Body of pancreas (tissue), 4 donors: Measurements from ENCODE around the gene OR5A2.

Experiments used
- POLR2A ChIP-seq, 3 donors: fragments of 450-650 bp; IDR thresholded peaks; one replicate each; pipeline ENCODE4 v1.6.1; 2016; ENCODE audit warnings: antibody characterized with exemption in 3 of 3, mild to moderate bottlenecking in 2 of 3
- TF ChIP-seq, protein P1 (sequence below), 7 experiments: fragments of 450-650 bp in 4 of 7; fragments of 200-600 bp in 3 of 7; sonication (generic) in 3 of 7; IDR thresholded peaks; one replicate each; pipeline ENCODE4 v1.5.1; 2016 to 2019; ENCODE audit warnings: antibody characterized with exemption in 7 of 7

DNA sequence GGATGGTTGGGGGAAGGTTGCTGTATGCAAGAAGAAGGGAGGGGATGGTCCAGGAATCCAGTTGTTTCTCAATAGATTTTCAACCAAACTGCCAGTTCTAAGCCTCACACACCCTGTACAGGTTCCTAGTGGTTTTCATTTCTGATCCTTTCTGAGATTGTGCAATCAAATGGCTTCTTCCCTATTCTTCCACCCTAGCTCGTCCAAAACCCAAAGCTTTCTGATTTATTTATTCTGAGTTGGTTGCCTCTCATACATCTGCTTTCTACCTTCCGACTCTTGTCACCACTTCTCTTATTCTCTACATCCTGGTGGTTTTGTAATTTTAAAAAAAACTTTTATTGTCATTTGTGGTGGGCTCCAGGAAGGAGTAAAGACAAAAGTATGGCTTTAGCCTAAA lies 12.6 kb downstream of the OR5A2 start:
- no peak for TF ChIP-seq POLR2A (IDR thresholded peaks at IDR 0.05)
- TF ChIP-seq, protein P1, sequence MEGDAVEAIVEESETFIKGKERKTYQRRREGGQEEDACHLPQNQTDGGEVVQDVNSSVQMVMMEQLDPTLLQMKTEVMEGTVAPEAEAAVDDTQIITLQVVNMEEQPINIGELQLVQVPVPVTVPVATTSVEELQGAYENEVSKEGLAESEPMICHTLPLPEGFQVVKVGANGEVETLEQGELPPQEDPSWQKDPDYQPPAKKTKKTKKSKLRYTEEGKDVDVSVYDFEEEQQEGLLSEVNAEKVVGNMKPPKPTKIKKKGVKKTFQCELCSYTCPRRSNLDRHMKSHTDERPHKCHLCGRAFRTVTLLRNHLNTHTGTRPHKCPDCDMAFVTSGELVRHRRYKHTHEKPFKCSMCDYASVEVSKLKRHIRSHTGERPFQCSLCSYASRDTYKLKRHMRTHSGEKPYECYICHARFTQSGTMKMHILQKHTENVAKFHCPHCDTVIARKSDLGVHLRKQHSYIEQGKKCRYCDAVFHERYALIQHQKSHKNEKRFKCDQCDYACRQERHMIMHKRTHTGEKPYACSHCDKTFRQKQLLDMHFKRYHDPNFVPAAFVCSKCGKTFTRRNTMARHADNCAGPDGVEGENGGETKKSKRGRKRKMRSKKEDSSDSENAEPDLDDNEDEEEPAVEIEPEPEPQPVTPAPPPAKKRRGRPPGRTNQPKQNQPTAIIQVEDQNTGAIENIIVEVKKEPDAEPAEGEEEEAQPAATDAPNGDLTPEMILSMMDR (IDR thresholded peaks at IDR 0.05): no peak
